Stimulated activated CD4-positive, alpha-beta T cell treated with anti-CD3 and anti-CD28 coated beads, Interleukin-12 subunit alpha, Interleukin-12 subunit beta, amount 100 ng/mL, for 24 hours (primary cell): ENCODE results near the gene GJB5.
"Not testable (repeated sequence)": the region's sequence is repeated elsewhere in the genome, so short reads cannot be mapped to it uniquely, and the experiment has no call there.

Experiments used
- DNase-seq, 2 experiments: peaks; one replicate each; pipeline ENCODE4 v3.0.0-alpha.2; 2020; ENCODE audit warnings: low read depth in 2 of 2

GJB5 gene

GRCh38 chr1:34754964-34755637 lies at the start of gene GJB5:
TSS of gene GJB5 (plus strand) at chr1:34755047. CDS start at chr1:34757331, 2,284 bp downstream.
- no peak for DNase-seq

GRCh38 chr1:34705077-34705476 lies 49.8 kb upstream of the GJB5 start:
- no peak for DNase-seq

- no peak for DNase-seq
Observed at GRCh38 chr1:34708106-34708505, 46.7 kb upstream of the GJB5 start.

- DNase-seq: no peak
Observed at GRCh38 chr1:34709547-34709946, 45.3 kb upstream of the GJB5 start.

GRCh38 chr1:34710812-34711211 lies 44.0 kb upstream of the GJB5 start:
- DNase-seq: no peak

GRCh38 chr1:34711485-34711884 lies 43.4 kb upstream of the GJB5 start:
- DNase-seq: no peak

GRCh38 chr1:34712007-34712688 lies 42.7 kb upstream of the GJB5 start:
- DNase-seq: no peak

GRCh38 chr1:34713443-34713842 lies 41.4 kb upstream of the GJB5 start:
- DNase-seq: no peak

GRCh38 chr1:34714386-34714785 lies 40.5 kb upstream of the GJB5 start:
- DNase-seq: no peak

GRCh38 chr1:34715139-34715538 lies 39.7 kb upstream of the GJB5 start:
- DNase-seq: no peak

- no peak for DNase-seq
Observed at GRCh38 chr1:34721241-34721640, 33.6 kb upstream of the GJB5 start.

- no peak for DNase-seq
Observed at GRCh38 chr1:34721646-34722355, 33.0 kb upstream of the GJB5 start.

- DNase-seq: no peak
Observed at GRCh38 chr1:34726861-34727260, 28.0 kb upstream of the GJB5 start.

- no peak for DNase-seq
Observed at GRCh38 chr1:34730485-34730884, 24.4 kb upstream of the GJB5 start.

- DNase-seq: not testable (repeated sequence)
Observed at GRCh38 chr1:34732831-34733230, 22.0 kb upstream of the GJB5 start.

- DNase-seq: no peak
Observed at GRCh38 chr1:34736692-34737091, 18.2 kb upstream of the GJB5 start.

GRCh38 chr1:34737236-34737635 lies 17.6 kb upstream of the GJB5 start:
- not testable (repeated sequence) for DNase-seq

GRCh38 chr1:34739613-34740012 lies 15.2 kb upstream of the GJB5 start:
- DNase-seq: no peak

GRCh38 chr1:34740161-34740868 lies 14.5 kb upstream of the GJB5 start:
- no peak for DNase-seq

- DNase-seq: peak; percentile 62 to 77
Observed at GRCh38 chr1:34742667-34743270, 12.1 kb upstream of the GJB5 start.

GRCh38 chr1:34743775-34744174 lies 11.1 kb upstream of the GJB5 start:
- DNase-seq: no peak

GRCh38 chr1:34744851-34745250 lies 10.0 kb upstream of the GJB5 start:
- no peak for DNase-seq
